Mesodermal cell (in vitro differentiated cells): Measurements from ENCODE around the gene BEND2. TPM values are rescaled to one million over a fixed set of nuclear protein-coding genes. Genes with fewer than 3 reads are reported as not detected.
"Not testable (repeated sequence)": the region's sequence is repeated elsewhere in the genome, so short reads cannot be mapped to it uniquely, and the experiment has no call there.

Experiments
- H3K27ac ChIP-seq: 2 replicates; pipeline ENCODE4 v1.7.0; 2013; ENCODE audit warnings: mild to moderate bottlenecking, low read depth, low read length, moderate library complexity; ENCODE audit not compliant: severe bottlenecking
- H3K36me3 ChIP-seq: 2 replicates; pipeline ENCODE4 v1.7.1; 2013; ENCODE audit warnings: mild to moderate bottlenecking, low read length, moderate library complexity; ENCODE audit not compliant: control insufficient read depth, insufficient read depth
- H3K4me1 ChIP-seq: one replicate; pipeline ENCODE4 v1.7.1; 2013; ENCODE audit warnings: mild to moderate bottlenecking, low read length; ENCODE audit not compliant: insufficient read depth, control insufficient read depth, poor library complexity, severe bottlenecking
- H3K4me3 ChIP-seq: 2 replicates; pipeline ENCODE4 v1.7.0; 2013; ENCODE audit warnings: low read length, control low read depth, mild to moderate bottlenecking; ENCODE audit not compliant: insufficient read depth, poor library complexity, severe bottlenecking; ENCODE audit errors: extremely low read depth
- H3K9me3 ChIP-seq: 2 replicates; pipeline ENCODE4 v1.7.1; 2013; ENCODE audit warnings: mild to moderate bottlenecking, low read length, moderate library complexity; ENCODE audit not compliant: control insufficient read depth
- WGBS, 2 experiments: methylation state at CpG; one replicate each; pipeline ENCODE4 v1.1.5; 2013; ENCODE audit warnings: missing lambda C conversion rate in 2 of 2; ENCODE audit not compliant: insufficient coverage in 2 of 2; 5-methylcytosine and 5-hydroxymethylcytosine counted together
- polyA plus RNA-seq, 2 experiments: library from polyadenylated mRNA; stranded (reverse); fragments of 50-300 nt; gene quantifications; one replicate each; pipeline ENCODE4 v1.2.3, GENCODE V29; 2013

The BEND2 gene
- not detected for polyA plus RNA-seq (2013, experiment 1 of 2)
- polyA plus RNA-seq (2013, experiment 2 of 2): not detected

- Histone ChIP-seq H3K9me3 (no peaks in the 10 kb centered on the region), H3K36me3 (no peaks in the 10 kb centered on the region), H3K27ac (no peak within 1 kb of the TSS), H3K4me1 (no peaks in the 10 kb centered on the region), H3K4me3 (no peak within 1 kb of the TSS)
- 94% methylated on average over 8 of the region's 19 CpGs; no CpG with 5 or more reads in 1 of the 2 experiments for WGBS, 2 experiments
Observed at GRCh38 chrX:18220786-18221185, at the start of gene BEND2. Gene BEND2, minus strand, starts transcription at chrX:18220886. Its CDS starts 136 bp downstream, at chrX:18220750.

DNA sequence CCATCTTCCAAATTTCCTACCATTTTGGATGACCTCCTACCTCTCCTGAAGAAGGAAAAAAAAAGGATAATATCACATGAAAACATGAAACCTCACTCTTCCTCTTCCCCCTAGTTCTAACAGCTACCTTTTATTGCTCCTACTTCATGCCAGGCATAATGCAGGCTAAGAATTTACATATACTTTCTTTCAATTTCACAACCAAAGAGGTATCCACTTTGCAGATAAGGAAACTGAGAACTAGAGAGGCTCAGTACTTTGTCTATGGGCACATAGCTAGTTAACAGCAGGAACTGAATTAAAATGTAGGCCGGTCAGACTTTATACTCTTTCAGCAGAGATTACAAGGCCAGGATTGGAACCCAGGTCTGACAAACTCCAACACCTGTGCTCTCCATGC lies 34.4 kb upstream of the BEND2 start:
- H3K27ac ChIP-seq: no peak overlapping the region
- WGBS, 2 experiments: 86% methylated on average over 1 of the region's 1 CpG; no CpG with 5 or more reads in 1 of the 2 experiments

DNA sequence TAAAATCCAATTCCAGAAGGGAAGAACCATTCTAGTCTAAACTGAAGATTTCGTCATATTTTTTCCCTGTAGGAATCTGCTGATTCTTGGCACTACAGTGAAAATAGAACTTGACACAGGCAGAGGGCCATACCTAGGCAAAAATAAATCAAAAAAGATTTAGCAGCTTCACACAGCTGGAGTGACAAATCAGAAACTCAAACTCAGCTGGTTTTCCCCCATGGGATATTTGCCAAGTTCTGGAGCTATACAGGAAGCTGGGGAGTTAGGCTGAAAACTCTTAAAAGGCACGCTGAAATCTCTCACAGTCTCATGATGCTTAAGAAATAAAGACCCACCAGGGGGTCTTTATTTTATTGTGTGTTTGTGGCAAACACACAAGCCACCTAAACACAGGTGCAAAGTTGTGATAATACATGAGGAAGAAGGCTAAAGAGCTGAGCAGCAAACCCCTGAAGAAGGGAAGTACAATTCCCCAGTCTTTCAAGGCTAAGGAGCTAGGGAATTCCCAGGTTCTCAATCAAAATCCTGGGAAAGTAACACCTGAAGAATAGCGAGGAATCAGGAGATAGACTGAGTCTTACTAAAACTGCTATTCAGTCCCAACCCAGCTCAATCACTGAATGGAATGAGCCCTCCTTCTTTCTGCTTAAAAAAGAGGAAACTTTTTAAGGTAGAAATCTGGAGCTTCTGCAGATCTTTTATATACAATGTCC lies 32.1 kb upstream of the BEND2 start:
- WGBS, 2 experiments: 40% methylated on average over 1 of the region's 3 CpGs; no CpG with 5 or more reads in 1 of the 2 experiments

More for the DNA sequence above, 34.4 kb upstream of the BEND2 start:
- peaks cover 6% of the 10 kb centered on the region for H3K36me3 ChIP-seq
- no peaks in the 10 kb centered on the region for H3K4me1 ChIP-seq
- no peaks in the 10 kb centered on the region for H3K9me3 ChIP-seq
- H3K4me3 ChIP-seq: no peak overlapping the region

GRCh38 chrX:18229646-18230045 lies 9.0 kb upstream of the BEND2 start:
- not testable (repeated sequence) for H3K9me3 ChIP-seq, H3K36me3 ChIP-seq, H3K4me3 ChIP-seq, H3K27ac ChIP-seq, H3K4me1 ChIP-seq
- WGBS, 2 experiments: 90% methylated on average over 4 of the region's 21 CpGs; no CpG with 5 or more reads in 1 of the 2 experiments

More for the DNA sequence above, 32.1 kb upstream of the BEND2 start:
- Histone ChIP-seq H3K36me3 (peaks cover 6% of the 10 kb centered on the region), H3K9me3 (no peaks in the 10 kb centered on the region), H3K4me1 (no peaks in the 10 kb centered on the region), H3K4me3 (no peak overlapping the region), H3K27ac (no peak overlapping the region)

DNA sequence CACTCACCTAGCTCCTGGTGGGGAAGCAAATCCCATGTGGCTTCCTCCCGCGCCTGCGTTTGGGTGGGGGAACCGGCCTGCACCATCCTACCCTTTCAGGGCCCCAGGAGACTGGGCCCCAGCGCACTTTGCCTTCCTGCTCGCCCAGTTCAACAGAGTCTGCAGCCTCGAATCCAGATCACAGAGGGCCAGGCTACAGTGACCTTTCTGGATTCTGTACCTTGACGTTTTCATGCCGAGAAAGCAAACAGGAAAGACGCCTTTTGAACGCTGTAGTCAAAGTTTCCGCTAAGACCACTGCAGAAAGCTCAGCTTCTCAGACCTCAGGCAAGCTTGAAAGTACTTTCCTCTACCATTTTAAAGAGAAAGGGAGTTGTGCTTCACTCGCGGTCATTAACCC lies 7.4 kb upstream of the BEND2 start:
- Histone ChIP-seq H3K4me1 (no peaks in the 10 kb centered on the region), H3K9me3 (no peaks in the 10 kb centered on the region), H3K27ac (no peak overlapping the region), H3K4me3 (no peak overlapping the region), H3K36me3 (no peaks in the 10 kb centered on the region)
- WGBS, 2 experiments: 90 to 100% methylated on average over 3 to 5 of the region's 14 CpGs

DNA sequence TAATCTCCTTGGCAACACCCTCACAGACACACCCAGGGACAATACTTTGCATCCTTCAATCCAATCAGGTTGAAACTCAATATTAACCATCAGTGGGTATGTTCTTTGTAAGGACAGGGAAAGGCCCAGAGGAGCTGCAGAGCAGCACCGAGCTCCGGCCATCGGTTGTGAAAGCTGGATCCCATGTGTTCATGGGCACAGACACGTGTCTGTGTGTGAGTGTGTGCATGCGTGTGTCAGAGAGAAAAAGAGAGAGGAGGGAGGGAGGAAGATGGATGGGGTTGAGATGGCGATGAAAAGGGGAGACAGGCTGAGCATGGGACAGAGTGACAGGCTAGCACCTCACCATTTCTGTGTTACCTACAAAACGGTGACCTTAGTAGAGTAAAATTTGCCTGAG lies 6.8 kb upstream of the BEND2 start:
- H3K9me3 ChIP-seq: no peaks in the 10 kb centered on the region
- no peaks in the 10 kb centered on the region for H3K4me1 ChIP-seq
- WGBS, 2 experiments: 100% methylated on average over 1 to 2 of the region's 7 CpGs
- H3K27ac ChIP-seq: no peak overlapping the region
- H3K36me3 ChIP-seq: no peaks in the 10 kb centered on the region
- no peak overlapping the region for H3K4me3 ChIP-seq

- Histone ChIP-seq H3K4me3 (no peak overlapping the region), H3K4me1 (no peaks in the 10 kb centered on the region), H3K36me3 (no peaks in the 10 kb centered on the region), H3K27ac (no peak overlapping the region), H3K9me3 (no peaks in the 10 kb centered on the region)
- 35% methylated on average over 2 of the region's 2 CpGs; no CpG with 5 or more reads in 1 of the 2 experiments for WGBS, 2 experiments
Observed at GRCh38 chrX:18210470-18210869, 10.2 kb downstream of the BEND2 start.

GRCh38 chrX:18206657-18207056 lies 14.0 kb downstream of the BEND2 start:
- 93 to 100% methylated on average over 1 to 5 of the region's 8 CpGs for WGBS, 2 experiments
- Histone ChIP-seq H3K36me3 (no peaks in the 10 kb centered on the region), H3K4me3 (no peak overlapping the region), H3K27ac (no peak overlapping the region), H3K4me1 (no peaks in the 10 kb centered on the region), H3K9me3 (no peaks in the 10 kb centered on the region)

DNA sequence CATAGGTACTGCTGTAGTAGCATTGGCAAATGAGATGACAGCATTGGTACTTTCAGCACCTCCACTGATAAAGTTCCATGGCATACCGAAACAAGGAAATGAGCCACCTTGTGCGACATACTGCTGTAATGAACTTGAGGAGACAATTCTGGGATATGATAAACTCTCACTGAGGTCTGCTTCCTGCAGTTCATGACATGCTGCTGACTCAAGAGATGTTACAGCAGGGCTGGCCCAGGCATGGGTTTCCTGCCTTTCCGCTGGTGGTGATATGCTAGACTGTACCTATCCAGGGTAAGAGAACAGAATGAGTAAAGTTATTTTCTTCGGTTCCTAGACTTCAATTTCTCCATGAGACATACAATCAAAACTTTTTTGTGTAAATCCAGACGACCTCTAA lies 17.1 kb downstream of the BEND2 start:
- Histone ChIP-seq H3K9me3 (no peaks in the 10 kb centered on the region), H3K4me1 (no peaks in the 10 kb centered on the region), H3K27ac (no peak overlapping the region), H3K36me3 (no peaks in the 10 kb centered on the region), H3K4me3 (no peak overlapping the region)
- WGBS, 2 experiments: 100% methylated on average over 1 of the region's 5 CpGs; no CpG with 5 or more reads in 1 of the 2 experiments

- Histone ChIP-seq H3K36me3 (no peaks in the 10 kb centered on the region), H3K27ac (no peak overlapping the region), H3K4me1 (no peaks in the 10 kb centered on the region), H3K4me3 (no peak overlapping the region), H3K9me3 (no peaks in the 10 kb centered on the region)
- WGBS, 2 experiments: no CpG with 5 or more reads among the region's 1 CpG
Observed at GRCh38 chrX:18194688-18195087, 26.0 kb downstream of the BEND2 start.

- no peak overlapping the region for H3K4me3 ChIP-seq
- H3K27ac ChIP-seq: no peak overlapping the region
- H3K4me1 ChIP-seq: no peaks in the 10 kb centered on the region
- no peaks in the 10 kb centered on the region for H3K9me3 ChIP-seq
- WGBS, 2 experiments: no CpG with 5 or more reads among the region's 4 CpGs
- no peaks in the 10 kb centered on the region for H3K36me3 ChIP-seq
Observed at GRCh38 chrX:18179446-18179845, 41.2 kb downstream of the BEND2 start.
